OCI-LY7 (cell line): Measurements from ENCODE around the gene CAV1. TPM values are rescaled to one million over a fixed set of nuclear protein-coding genes. Genes with fewer than 3 reads are reported as not detected.

Experiments
- BruUV-seq: library from RNA; stranded (reverse); fragments of 400-500 nt; replicated peaks from 2 replicates; lab custom pipeline; 2021; lab: Mats Ljungman, UMichigan
- CTCF ChIA-PET: fragments of 300-600 bp; sonication (Branson Sonifier 250); formaldehyde crosslinking; loops from one replicate; lab custom pipeline; 2022; ENCODE audit warnings: antibody characterized with exemption; ENCODE audit not compliant: unreplicated experiment; lab: Charles Lee
- POLR2A ChIA-PET: fragments of 300-600 bp; sonication (Branson Sonifier 250); formaldehyde crosslinking; loops from one replicate; lab custom pipeline; 2022; ENCODE audit warnings: antibody characterized with exemption; lab: Charles Lee
- DNase-seq: peaks from one replicate; pipeline ENCODE4 v3.0.0-alpha.2; 2015; ENCODE audit warnings: low spot score
- H2AFZ ChIP-seq: fragments of 200-600 bp; sonication (generic), shearing (Covaris generic); 2 replicates; pipeline ENCODE4 v1.6.1; 2014; ENCODE audit warnings: mild to moderate bottlenecking, antibody characterized with exemption, low read length, moderate library complexity
- H3K27ac ChIP-seq: fragments of 200-600 bp; sonication (generic); 2 replicates; pipeline ENCODE4 v1.5.1; 2014; ENCODE audit warnings: mixed run types, low read depth, mild to moderate bottlenecking, moderate library complexity, low read length, inconsistent platforms; ENCODE audit not compliant: poor library complexity, severe bottlenecking
- H3K36me3 ChIP-seq: fragments of 200-600 bp; sonication (generic); 2 replicates; pipeline ENCODE4 v1.6.1; 2014; ENCODE audit warnings: mild to moderate bottlenecking, antibody characterized with exemption, low read length, moderate library complexity, mixed read lengths; ENCODE audit not compliant: insufficient read depth
- H3K4me1 ChIP-seq: fragments of 200-600 bp; sonication (generic); 2 replicates; pipeline ENCODE4 v1.5.1; 2014; ENCODE audit warnings: mild to moderate bottlenecking, low read length; ENCODE audit not compliant: insufficient read depth, poor library complexity, severe bottlenecking
- H3K4me2 ChIP-seq: fragments of 200-600 bp; sonication (generic); 2 replicates; pipeline ENCODE4 v1.6.1; 2014; ENCODE audit warnings: mild to moderate bottlenecking, low read length
- H3K4me3 ChIP-seq: fragments of 200-600 bp; sonication (generic); 2 replicates; pipeline ENCODE4 v1.5.1; 2014; ENCODE audit warnings: mild to moderate bottlenecking, low read depth, low read length; ENCODE audit not compliant: poor library complexity, severe bottlenecking
- H3K79me2 ChIP-seq: fragments of 200-600 bp; sonication (generic); 2 replicates; pipeline ENCODE4 v1.6.1; 2016; ENCODE audit warnings: low read depth, mild to moderate bottlenecking, low read length, moderate library complexity, mixed read lengths; ENCODE audit not compliant: insufficient read depth
- H3K9me2 ChIP-seq: fragments of 200-600 bp; sonication (generic); 2 replicates; pipeline ENCODE4 v1.6.1; 2016; ENCODE audit warnings: mild to moderate bottlenecking, low read length, mixed read lengths; ENCODE audit not compliant: insufficient read depth
- H3K9me3 ChIP-seq: fragments of 200-600 bp; sonication (generic); 2 replicates; pipeline ENCODE4 v1.6.1; 2014; ENCODE audit warnings: mild to moderate bottlenecking, mixed run types, low read length, mixed read lengths
- H4K20me1 ChIP-seq: fragments of 200-600 bp; sonication (generic); 2 replicates; pipeline ENCODE4 v1.6.1; 2014; ENCODE audit warnings: mild to moderate bottlenecking, antibody characterized with exemption, low read length, moderate library complexity, mixed read lengths; ENCODE audit not compliant: insufficient read depth
- EZH2phosphoT487 ChIP-seq: fragments of 200-600 bp; sonication (generic); IDR thresholded peaks from 2 replicates; pipeline ENCODE4 v1.6.1; 2018; ENCODE audit warnings: low read depth, borderline replicate concordance, mild to moderate bottlenecking, mixed run types, antibody characterized with exemption, low read length, moderate library complexity, mixed read lengths
- intact Hi-C: fragments of 100-400 bp; cut with micrococcal nuclease; formaldehyde crosslinking; loops from one replicate; pipeline ENCODE4 v1.10.0; 2022; ENCODE audit not compliant: unreplicated experiment
- total RNA-seq, 2 experiments: library from RNA; depleted of rRNA in 1 of 2; stranded (reverse); fragments of >200 nt in 1 of 2; shearing (Covaris generic) in 1 of 2; gene quantifications; 2 replicates each; pipeline ENCODE4 v1.2.3, GENCODE V29; 2014 to 2022
- TF ChIP-seq, protein P1 (sequence below): fragments of 200-600 bp; sonication (generic); conservative IDR thresholded peaks from 2 replicates; pipeline ENCODE4 v1.5.1; 2014; ENCODE audit warnings: mild to moderate bottlenecking, antibody characterized with exemption, low read length, moderate library complexity, mixed read lengths

Gene CAV1
- total RNA-seq, 2 experiments from 2014 or later: not detected

DNA sequence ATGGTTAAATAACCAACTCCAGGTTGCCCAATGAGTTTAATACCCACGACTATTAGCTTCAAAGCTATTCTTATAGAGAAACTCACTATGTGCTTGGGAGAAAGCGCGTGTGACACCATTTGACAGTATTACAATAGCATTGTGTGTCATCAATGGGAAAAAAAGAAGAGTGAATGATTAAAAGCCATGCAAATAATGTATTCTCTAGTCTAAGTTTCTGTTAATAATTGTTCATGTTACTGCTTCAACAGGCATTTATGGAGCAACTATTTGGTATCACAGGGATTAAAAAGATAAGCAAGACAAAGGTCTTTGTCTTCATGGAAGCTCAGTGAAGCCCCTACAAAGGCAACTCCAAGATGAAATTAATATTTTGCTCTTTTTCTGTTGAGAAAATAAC lies 47.2 kb downstream of the CAV1 start:
- ChIA-PET POLR2A (interaction anchor here (0.6 kb wide), 1 partner anchor 543 kb away, joined by 3 read pairs; no protein-coding TSS in a partner anchor), CTCF (no interaction called here)
- H3K27ac ChIP-seq: no peak overlapping the region
- no peak for TF ChIP-seq EZH2phosphoT487
- TF ChIP-seq, protein P1, sequence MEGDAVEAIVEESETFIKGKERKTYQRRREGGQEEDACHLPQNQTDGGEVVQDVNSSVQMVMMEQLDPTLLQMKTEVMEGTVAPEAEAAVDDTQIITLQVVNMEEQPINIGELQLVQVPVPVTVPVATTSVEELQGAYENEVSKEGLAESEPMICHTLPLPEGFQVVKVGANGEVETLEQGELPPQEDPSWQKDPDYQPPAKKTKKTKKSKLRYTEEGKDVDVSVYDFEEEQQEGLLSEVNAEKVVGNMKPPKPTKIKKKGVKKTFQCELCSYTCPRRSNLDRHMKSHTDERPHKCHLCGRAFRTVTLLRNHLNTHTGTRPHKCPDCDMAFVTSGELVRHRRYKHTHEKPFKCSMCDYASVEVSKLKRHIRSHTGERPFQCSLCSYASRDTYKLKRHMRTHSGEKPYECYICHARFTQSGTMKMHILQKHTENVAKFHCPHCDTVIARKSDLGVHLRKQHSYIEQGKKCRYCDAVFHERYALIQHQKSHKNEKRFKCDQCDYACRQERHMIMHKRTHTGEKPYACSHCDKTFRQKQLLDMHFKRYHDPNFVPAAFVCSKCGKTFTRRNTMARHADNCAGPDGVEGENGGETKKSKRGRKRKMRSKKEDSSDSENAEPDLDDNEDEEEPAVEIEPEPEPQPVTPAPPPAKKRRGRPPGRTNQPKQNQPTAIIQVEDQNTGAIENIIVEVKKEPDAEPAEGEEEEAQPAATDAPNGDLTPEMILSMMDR: no peak
- DNase-seq: no peak
- H3K9me2 ChIP-seq: no peaks in the 10 kb centered on the region
- intact Hi-C loops: no loop called here
- H3K4me1 ChIP-seq: peaks cover 5% of the 10 kb centered on the region
- H3K36me3 ChIP-seq: no peaks in the 10 kb centered on the region
- no peak overlapping the region for H3K4me2 ChIP-seq
- H3K4me3 ChIP-seq: no peak overlapping the region
- no peaks in the 10 kb centered on the region for H4K20me1 ChIP-seq
- no peaks in the 10 kb centered on the region for H3K79me2 ChIP-seq
- BruUV-seq: no TSS peak
- H3K9me3 ChIP-seq: no peaks in the 10 kb centered on the region
- H2AFZ ChIP-seq: no peak overlapping the region

DNA sequence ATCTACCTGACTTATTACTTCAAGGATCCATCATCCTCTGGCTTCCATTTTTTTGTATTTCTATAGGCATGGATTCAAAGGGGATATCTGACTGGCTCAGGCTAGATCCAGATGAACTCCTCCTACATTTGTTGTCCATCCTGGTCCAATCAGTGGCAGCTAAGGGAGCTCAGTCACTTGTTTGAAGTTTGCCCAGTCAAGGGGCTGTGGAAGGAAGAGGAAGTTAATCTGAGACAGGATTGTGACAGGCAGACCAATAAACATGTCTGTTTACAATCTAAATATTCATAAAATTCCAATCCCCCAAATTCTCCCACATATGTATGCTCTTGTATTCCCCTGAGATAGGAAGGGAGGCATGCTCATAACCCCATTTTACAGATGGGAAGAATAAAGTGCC lies 48.7 kb downstream of the CAV1 start:
- no peak overlapping the region for H3K27ac ChIP-seq
- DNase-seq: no peak
- H3K4me3 ChIP-seq: no peak overlapping the region
- no peaks in the 10 kb centered on the region for H3K9me3 ChIP-seq
- POLR2A ChIA-PET: no interaction called here
- H4K20me1 ChIP-seq: no peaks in the 10 kb centered on the region
- no peaks in the 10 kb centered on the region for H3K79me2 ChIP-seq
- H3K4me1 ChIP-seq: peaks cover 5% of the 10 kb centered on the region
- H3K36me3 ChIP-seq: no peaks in the 10 kb centered on the region
- no TSS peak for BruUV-seq
- H3K9me2 ChIP-seq: no peaks in the 10 kb centered on the region
- H3K4me2 ChIP-seq: no peak overlapping the region
- CTCF ChIA-PET: no interaction called here
- peak overlapping the region; percentile 24; the same call in 1 of the 2 replicates for H2AFZ ChIP-seq
- intact Hi-C loops: no loop called here
- TF ChIP-seq, protein P1: no peak
- TF ChIP-seq EZH2phosphoT487: no peak

DNA sequence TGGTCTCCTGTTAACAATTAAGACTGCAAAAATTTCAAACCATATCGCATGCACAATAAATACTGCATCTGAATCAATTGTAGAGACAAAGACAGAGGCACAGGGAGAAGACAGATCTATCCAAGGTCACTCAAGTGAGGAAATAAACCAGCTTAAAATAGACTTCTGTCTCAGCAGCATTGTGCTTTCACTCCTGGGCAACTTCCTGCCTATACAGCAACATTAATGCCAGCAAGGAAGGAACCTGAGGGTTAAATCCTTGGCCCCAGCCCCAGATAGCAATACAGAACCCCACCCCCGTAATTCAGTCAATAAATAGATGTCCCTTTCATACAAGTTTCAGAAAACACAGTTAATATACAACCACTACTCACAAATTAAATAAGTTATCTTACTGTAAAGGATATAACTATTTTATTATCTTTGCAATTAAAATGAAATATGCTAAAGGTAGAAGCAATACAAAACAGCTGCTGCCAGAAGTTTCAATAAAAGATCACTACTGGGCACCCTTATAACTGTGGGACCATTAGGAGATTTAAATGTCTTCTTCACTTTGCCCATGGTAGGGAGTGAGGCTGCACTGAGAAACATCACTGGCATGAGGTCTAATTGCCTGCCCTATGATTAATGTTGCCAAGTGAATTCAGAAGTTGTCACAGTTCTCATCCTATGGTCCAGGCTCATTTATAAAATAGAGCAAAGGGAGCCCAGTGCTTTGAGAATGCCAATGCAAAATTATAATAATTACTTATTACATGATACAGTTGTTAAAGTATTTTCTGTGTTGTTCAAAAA lies 49.4 kb downstream of the CAV1 start:
- H3K79me2 ChIP-seq: no peaks in the 10 kb centered on the region
- intact Hi-C loops: no loop called here
- TF ChIP-seq, protein P1: no peak
- no peak for TF ChIP-seq EZH2phosphoT487
- H3K4me2 ChIP-seq: no peak overlapping the region
- no peaks in the 10 kb centered on the region for H4K20me1 ChIP-seq
- H3K27ac ChIP-seq: no peak overlapping the region
- H3K4me3 ChIP-seq: no peak overlapping the region
- DNase-seq: peak; percentile 8
- no TSS peak for BruUV-seq
- ChIA-PET POLR2A (no interaction called here), CTCF (no interaction called here)
- H3K4me1 ChIP-seq: peaks cover 5% of the 10 kb centered on the region
- no peaks in the 10 kb centered on the region for H3K36me3 ChIP-seq
- H2AFZ ChIP-seq: peak overlapping the region; percentile 24; the same call in 1 of the 2 replicates
- no peaks in the 10 kb centered on the region for H3K9me2 ChIP-seq
- H3K9me3 ChIP-seq: no peaks in the 10 kb centered on the region
